HG02852 (cell line): ENCODE measurements around the gene AHRR.
"Not testable (repeated sequence)": the region's sequence is repeated elsewhere in the genome, so short reads cannot be mapped to it uniquely, and the experiment has no call there.

Source experiments
- ATAC-seq: cut with Tn5 transposase; IDR thresholded peaks from one replicate; pipeline ENCODE4 v1.9.1; 2021; ENCODE audit warnings: mild to moderate bottlenecking, moderate library complexity; ENCODE audit not compliant: unreplicated experiment

Gene AHRR

GRCh38 chr5:305050-305449, 16.5 kb upstream of the AHRR start:
- no peak for ATAC-seq

- no peak for ATAC-seq
These were observed 16.1 kb upstream of the AHRR start for GRCh38 chr5:305459-305858.

GRCh38 chr5:306011-306805, 15.3 kb upstream of the AHRR start:
- ATAC-seq = no peak

- no peak for ATAC-seq
These were observed 14.2 kb upstream of the AHRR start for GRCh38 chr5:307306-307705.

- ATAC-seq = no peak
These were observed 13.5 kb upstream of the AHRR start for GRCh38 chr5:307794-308579.

GRCh38 chr5:308672-309271, 12.7 kb upstream of the AHRR start:
- ATAC-seq = no peak

- not testable (repeated sequence) for ATAC-seq
These were observed 11.7 kb upstream of the AHRR start for GRCh38 chr5:309831-310230.

- ATAC-seq = no peak
These were observed 11.0 kb upstream of the AHRR start for GRCh38 chr5:310516-310915.

GRCh38 chr5:310941-311434, 10.5 kb upstream of the AHRR start:
- no peak for ATAC-seq

- ATAC-seq = no peak
These were observed 9.6 kb upstream of the AHRR start for GRCh38 chr5:311963-312362.

- no peak for ATAC-seq
These were observed 8.7 kb upstream of the AHRR start for GRCh38 chr5:312845-313244.

GRCh38 chr5:313265-313664, 8.2 kb upstream of the AHRR start:
- ATAC-seq = no peak

- no peak for ATAC-seq
These were observed 7.6 kb upstream of the AHRR start for GRCh38 chr5:313806-314376.

- no peak for ATAC-seq
These were observed 6.6 kb upstream of the AHRR start for GRCh38 chr5:314676-315487.

- no peak for ATAC-seq
These were observed 5.9 kb upstream of the AHRR start for GRCh38 chr5:315488-316209.

- peak; percentile 19 for ATAC-seq
These were observed 5.1 kb upstream of the AHRR start for GRCh38 chr5:316210-317085.

GRCh38 chr5:317086-317811, 4.3 kb upstream of the AHRR start:
- peak; percentile 72 for ATAC-seq

GRCh38 chr5:318341-318897, 3.1 kb upstream of the AHRR start:
- ATAC-seq = no peak
